Osteocyte (in vitro differentiated cells): ENCODE measurements around the gene OSBPL6. TPM values are rescaled to one million over a fixed set of nuclear protein-coding genes. Genes with fewer than 3 reads are reported as not detected.

Experiments
- DNase-seq: peaks from one replicate; pipeline ENCODE4 v3.0.0; 2021; ENCODE audit warnings: mixed read lengths; ENCODE audit not compliant: unreplicated experiment; ENCODE audit errors: extremely low spot score
- H3K27ac Mint-ChIP-seq: one replicate; pipeline ENCODE4 v1.8.0; 2021; ENCODE audit warnings: mild to moderate bottlenecking, mixed read lengths; ENCODE audit not compliant: unreplicated experiment
- H3K27me3 Mint-ChIP-seq: one replicate; pipeline ENCODE4 v1.8.0; 2021; ENCODE audit warnings: mixed read lengths; ENCODE audit not compliant: unreplicated experiment
- H3K36me3 Mint-ChIP-seq: one replicate; pipeline ENCODE4 v1.8.0; 2021; ENCODE audit warnings: mixed read lengths; ENCODE audit not compliant: unreplicated experiment
- H3K4me1 Mint-ChIP-seq: one replicate; pipeline ENCODE4 v1.8.0; 2021; ENCODE audit warnings: mixed read lengths; ENCODE audit not compliant: unreplicated experiment
- H3K4me3 Mint-ChIP-seq: one replicate; pipeline ENCODE4 v1.8.0; 2021; ENCODE audit warnings: mild to moderate bottlenecking, moderate library complexity, mixed read lengths; ENCODE audit not compliant: unreplicated experiment
- H3K9me3 Mint-ChIP-seq: one replicate; pipeline ENCODE4 v1.8.0; 2021; ENCODE audit warnings: mixed read lengths; ENCODE audit not compliant: unreplicated experiment
- CTCF ChIP-seq: fragments of 200-600 bp; sonication (generic); IDR thresholded peaks from 2 replicates; pipeline ENCODE4 v1.5.0; 2021; ENCODE audit warnings: antibody characterized with exemption, mild to moderate bottlenecking, moderate library complexity
- total RNA-seq: library from RNA; stranded (reverse); gene quantifications from 2 replicates; pipeline ENCODE4 v1.2.1, GENCODE V29; 2021

Gene OSBPL6
- total RNA-seq, 1 donor from 2014 or later = 3.9 TPM

DNA sequence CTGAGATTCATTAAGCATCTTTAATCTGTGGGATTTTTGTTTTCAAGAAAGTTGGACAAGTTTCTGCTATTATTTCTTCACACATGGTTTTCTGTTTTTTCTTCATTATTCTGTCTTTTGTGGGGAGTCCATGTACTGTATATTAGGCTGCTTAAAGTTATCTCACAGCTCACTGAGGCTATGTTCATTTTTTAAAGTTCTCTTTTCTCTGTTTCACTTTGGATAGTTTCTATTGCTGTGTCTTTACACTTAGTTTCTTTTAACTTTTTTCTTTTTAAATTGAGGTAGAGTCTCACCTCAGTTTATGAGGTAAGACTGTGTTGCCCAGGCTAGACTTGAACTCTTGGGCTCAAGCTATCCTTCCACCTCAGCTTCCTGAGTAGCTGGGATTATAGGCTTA, 8.6 kb downstream of the OSBPL6 start:
- no peak overlapping the region for H3K4me3 Mint-ChIP-seq
- TF ChIP-seq CTCF = no peak
- no peaks in the 10 kb centered on the region for H3K9me3 Mint-ChIP-seq

DNA sequence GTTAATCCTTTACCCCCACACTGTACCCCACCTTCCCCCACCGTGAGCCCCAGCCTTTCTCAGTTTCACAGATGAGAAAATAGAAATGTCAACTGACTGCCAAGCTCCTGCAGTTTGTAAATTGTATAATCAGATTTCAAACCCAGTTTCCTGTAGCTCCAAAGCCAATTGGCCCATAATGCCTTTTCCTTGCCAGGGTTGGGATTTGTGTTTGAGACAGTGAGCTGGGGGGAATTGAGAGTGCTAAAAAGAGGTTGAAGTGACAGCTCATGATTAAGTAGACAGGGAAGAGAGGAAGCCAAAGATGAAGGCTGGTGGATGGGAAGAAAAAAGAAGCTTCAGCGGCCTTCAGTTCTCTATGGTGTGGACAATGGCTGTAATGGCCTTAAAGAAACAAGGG, 10.7 kb downstream of the OSBPL6 start:
- H3K4me1 Mint-ChIP-seq = peaks cover 5% of the 10 kb centered on the region
- no peaks in the 10 kb centered on the region for H3K27me3 Mint-ChIP-seq
- TF ChIP-seq CTCF = no peak
- no peak overlapping the region for H3K27ac Mint-ChIP-seq
- H3K9me3 Mint-ChIP-seq = no peaks in the 10 kb centered on the region
- no peak overlapping the region for H3K4me3 Mint-ChIP-seq
- H3K36me3 Mint-ChIP-seq = no peaks in the 10 kb centered on the region
- no peak for DNase-seq

More for the DNA sequence above, 8.6 kb downstream of the OSBPL6 start:
- H3K4me1 Mint-ChIP-seq = peaks cover 6% of the 10 kb centered on the region
- no peaks in the 10 kb centered on the region for H3K36me3 Mint-ChIP-seq
- no peak for DNase-seq
- H3K27me3 Mint-ChIP-seq = no peaks in the 10 kb centered on the region
- no peak overlapping the region for H3K27ac Mint-ChIP-seq

- Mint-ChIP-seq H3K9me3 (no peaks in the 10 kb centered on the region), H3K4me3 (no peak overlapping the region), H3K27ac (no peak overlapping the region), H3K27me3 (no peaks in the 10 kb centered on the region), H3K4me1 (peaks cover 5% of the 10 kb centered on the region), H3K36me3 (no peaks in the 10 kb centered on the region)
- no peak for TF ChIP-seq CTCF
- DNase-seq = no peak
Measured at GRCh38 chr2:178205853-178206521, 11.7 kb downstream of the OSBPL6 start.

- H3K4me3 Mint-ChIP-seq = no peak overlapping the region
- no peaks in the 10 kb centered on the region for H3K36me3 Mint-ChIP-seq
- no peak for TF ChIP-seq CTCF
- H3K4me1 Mint-ChIP-seq = peaks cover 5% of the 10 kb centered on the region
- H3K27ac Mint-ChIP-seq = no peak overlapping the region
- H3K9me3 Mint-ChIP-seq = no peaks in the 10 kb centered on the region
- no peaks in the 10 kb centered on the region for H3K27me3 Mint-ChIP-seq
- no peak for DNase-seq
Measured at GRCh38 chr2:178208336-178208735, 14.0 kb downstream of the OSBPL6 start.

DNA sequence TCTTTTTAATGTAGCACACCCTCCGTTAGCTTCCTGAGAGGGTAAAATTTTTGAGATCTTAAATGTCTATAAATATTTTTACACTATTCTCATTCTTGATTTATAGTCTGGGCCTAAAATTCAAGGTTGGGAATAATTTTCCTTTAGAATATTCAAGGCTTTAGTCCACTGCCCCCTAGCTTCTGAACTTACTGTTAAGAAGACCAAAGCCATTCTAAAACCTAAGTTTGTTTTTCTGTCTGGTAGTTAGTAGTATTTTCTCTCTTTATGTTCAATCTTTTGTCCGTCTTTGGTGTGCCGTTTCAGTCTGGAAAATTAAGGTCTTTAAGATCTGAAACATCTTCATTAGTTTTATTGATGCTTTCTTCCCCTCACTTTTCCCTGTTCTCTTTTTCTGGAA, 14.5 kb downstream of the OSBPL6 start:
- Mint-ChIP-seq H3K4me1 (peaks cover 5% of the 10 kb centered on the region), H3K27ac (no peak overlapping the region), H3K27me3 (no peaks in the 10 kb centered on the region)

More for the DNA sequence above, 14.5 kb downstream of the OSBPL6 start:
- no peaks in the 10 kb centered on the region for H3K36me3 Mint-ChIP-seq
- TF ChIP-seq CTCF = peak; percentile 44
- H3K9me3 Mint-ChIP-seq = no peaks in the 10 kb centered on the region
- no peak for DNase-seq
- H3K4me3 Mint-ChIP-seq = no peak overlapping the region
